GM12864 (cell line): Measurements from ENCODE around the gene CYP26C1.

Experiments
- DNase-seq: peaks from one replicate; pipeline ENCODE4 v3.0.0-alpha.2; 2011; ENCODE audit warnings: low read depth
- H3K4me3 ChIP-seq: 2 replicates; pipeline ENCODE4 v1.5.1; 2011; ENCODE audit warnings: mild to moderate bottlenecking, low read depth, low read length, control low read depth
- CTCF ChIP-seq: IDR thresholded peaks from 2 replicates; pipeline ENCODE4 v1.5.1; 2011; ENCODE audit warnings: low read depth, mild to moderate bottlenecking, moderate library complexity, low read length, control low read depth, inconsistent platforms; ENCODE audit errors: missing control alignments

Gene CYP26C1

DNA sequence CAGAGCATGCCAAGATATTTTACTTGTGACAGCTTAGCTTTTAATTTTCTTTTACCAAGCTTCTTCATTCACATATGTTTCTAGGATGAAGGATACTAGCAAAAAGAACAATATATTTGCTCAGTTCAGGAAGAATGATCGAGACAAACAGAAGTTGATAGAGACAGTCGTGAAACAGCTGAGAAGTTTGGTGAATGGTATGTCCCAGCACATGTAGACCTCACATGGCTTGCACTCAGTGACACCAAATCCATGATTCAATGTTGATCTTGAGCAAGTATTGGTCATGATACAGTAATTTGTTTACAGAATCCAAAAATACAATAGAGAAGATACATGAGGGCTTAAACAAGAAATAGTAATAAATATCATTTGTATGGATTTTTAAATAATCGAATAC is 2.5 kb upstream of the CYP26C1 start:
- DNase-seq = no peak
- no peak overlapping the region for H3K4me3 ChIP-seq
- TF ChIP-seq CTCF = no peak

GRCh38 chr10:93060887-93061593 is 442 bp downstream of the CYP26C1 start:
- no peak overlapping the region for H3K4me3 ChIP-seq
- no peak for TF ChIP-seq CTCF
- no peak for DNase-seq

GRCh38 chr10:93061594-93062513 is 1.3 kb downstream of the CYP26C1 start:
- no peak for DNase-seq
- peak overlapping the region; percentile 22; the same call in 1 of the 2 replicates for H3K4me3 ChIP-seq
- no peak for TF ChIP-seq CTCF

- H3K4me3 ChIP-seq = peak overlapping the region; percentile 22
- no peak for DNase-seq
- TF ChIP-seq CTCF = peak; percentile 59
Measured at GRCh38 chr10:93062514-93063143, 2.0 kb downstream of the CYP26C1 start.

DNA sequence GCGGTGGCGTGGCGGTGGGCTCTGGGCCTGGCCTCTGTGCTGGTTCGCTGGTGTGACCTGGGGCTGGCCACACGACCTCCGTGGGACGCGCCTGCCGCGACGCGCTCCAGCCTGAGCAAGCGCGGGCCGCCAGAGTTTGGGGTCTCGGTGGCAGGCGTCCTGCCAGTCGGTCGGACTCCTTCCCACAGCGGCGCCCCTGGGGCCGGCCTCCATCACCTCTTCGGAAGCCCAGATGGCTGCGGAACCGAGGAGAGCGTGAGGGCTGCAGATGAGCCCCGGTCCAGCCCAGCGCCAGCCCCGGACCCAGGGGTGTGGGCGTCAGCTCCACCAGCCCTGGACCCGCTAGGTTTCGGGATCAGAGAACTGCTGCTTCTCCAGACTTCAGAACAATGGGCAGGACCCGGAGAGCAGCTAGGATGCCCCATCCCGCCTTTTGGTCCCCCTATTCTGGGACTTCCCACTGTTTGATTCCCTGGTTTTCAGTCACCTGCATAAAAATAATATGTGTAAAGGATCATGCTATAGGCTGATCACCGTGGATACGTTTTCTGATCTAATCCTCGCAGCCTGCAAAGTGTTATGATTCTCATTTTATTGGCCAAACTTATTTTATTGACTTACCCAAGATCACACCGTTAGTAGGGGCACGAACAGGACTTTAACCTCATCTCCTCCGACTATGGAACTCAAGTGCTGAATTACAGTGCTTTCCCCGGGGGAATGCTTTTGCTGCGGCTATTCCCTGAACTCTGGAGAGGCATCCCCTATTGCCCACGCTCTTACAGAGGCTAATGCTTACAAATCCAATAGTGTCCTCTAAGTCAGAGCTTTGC is 2.8 kb downstream of the CYP26C1 start:
- no peak overlapping the region for H3K4me3 ChIP-seq
- no peak for TF ChIP-seq CTCF
- DNase-seq = no peak

DNA sequence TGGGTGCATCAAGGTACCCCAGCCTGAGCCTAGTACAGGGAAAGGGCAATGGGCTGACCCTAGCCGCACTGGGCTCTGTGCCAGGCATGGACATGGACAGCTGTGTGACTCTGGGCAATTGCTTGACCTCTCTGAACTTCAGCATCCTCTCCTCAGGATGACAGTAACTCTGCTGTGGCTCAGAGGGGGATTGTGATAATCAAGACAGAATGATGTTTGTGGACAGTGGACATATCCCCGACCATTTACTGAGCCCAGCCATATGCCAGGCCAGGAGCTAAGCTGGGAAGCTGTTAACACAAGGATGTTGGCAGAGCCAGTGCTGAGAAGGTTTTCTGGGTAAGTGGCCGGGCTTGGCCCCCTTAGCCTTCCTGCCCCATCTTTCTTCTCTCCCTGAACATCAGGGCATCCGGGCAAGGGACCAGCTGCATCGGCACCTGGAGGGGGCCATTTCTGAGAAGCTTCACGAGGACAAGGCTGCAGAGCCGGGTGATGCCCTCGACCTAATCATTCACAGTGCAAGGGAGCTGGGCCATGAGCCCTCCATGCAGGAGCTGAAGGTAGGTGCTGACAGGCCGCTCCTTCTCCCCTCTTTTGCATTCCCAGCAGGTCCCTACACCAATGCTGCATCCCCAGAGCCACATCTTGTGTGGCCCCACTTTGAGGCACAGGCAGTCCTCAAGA is 3.5 kb downstream of the CYP26C1 start:
- TF ChIP-seq CTCF = no peak
- no peak for DNase-seq
- H3K4me3 ChIP-seq = no peak overlapping the region
